GM20000 (cell line): Measurements from ENCODE around the gene CCDC167.
"Not testable (repeated sequence)": the region's sequence is repeated elsewhere in the genome, so short reads cannot be mapped to it uniquely, and the experiment has no call there.

ENCODE experiments used
- DNase-seq: peaks from one replicate; pipeline ENCODE4 v3.0.0; 2012; ENCODE audit warnings: low spot score
- TF ChIP-seq, protein P1 (sequence below): IDR thresholded peaks from 2 replicates; pipeline ENCODE4 v1.5.1; 2012; ENCODE audit warnings: mild to moderate bottlenecking, control low read depth; ENCODE audit errors: extremely low read depth, missing control alignments

Gene CCDC167

DNA sequence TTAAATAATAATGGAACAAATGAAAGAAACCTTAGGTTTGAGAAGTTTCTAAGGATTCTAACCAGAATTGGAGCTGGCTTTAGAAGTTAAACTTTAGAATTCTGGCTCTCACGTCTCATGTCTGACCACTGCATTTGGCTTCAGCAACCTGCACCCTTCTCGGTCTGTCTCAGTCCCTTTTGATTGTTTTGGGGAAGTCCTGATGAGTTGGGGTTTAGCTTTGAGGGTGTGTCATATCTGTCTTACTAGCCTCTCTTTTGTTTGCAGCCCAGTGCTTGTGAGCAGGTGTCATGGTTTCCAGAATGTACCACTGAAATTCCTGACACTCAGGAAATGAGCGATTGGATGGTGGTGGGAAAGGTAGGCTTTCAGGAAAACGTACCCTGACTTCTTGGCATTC is 49.7 kb downstream of the CCDC167 start:
- TF ChIP-seq, protein P1, sequence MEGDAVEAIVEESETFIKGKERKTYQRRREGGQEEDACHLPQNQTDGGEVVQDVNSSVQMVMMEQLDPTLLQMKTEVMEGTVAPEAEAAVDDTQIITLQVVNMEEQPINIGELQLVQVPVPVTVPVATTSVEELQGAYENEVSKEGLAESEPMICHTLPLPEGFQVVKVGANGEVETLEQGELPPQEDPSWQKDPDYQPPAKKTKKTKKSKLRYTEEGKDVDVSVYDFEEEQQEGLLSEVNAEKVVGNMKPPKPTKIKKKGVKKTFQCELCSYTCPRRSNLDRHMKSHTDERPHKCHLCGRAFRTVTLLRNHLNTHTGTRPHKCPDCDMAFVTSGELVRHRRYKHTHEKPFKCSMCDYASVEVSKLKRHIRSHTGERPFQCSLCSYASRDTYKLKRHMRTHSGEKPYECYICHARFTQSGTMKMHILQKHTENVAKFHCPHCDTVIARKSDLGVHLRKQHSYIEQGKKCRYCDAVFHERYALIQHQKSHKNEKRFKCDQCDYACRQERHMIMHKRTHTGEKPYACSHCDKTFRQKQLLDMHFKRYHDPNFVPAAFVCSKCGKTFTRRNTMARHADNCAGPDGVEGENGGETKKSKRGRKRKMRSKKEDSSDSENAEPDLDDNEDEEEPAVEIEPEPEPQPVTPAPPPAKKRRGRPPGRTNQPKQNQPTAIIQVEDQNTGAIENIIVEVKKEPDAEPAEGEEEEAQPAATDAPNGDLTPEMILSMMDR: no peak

DNA sequence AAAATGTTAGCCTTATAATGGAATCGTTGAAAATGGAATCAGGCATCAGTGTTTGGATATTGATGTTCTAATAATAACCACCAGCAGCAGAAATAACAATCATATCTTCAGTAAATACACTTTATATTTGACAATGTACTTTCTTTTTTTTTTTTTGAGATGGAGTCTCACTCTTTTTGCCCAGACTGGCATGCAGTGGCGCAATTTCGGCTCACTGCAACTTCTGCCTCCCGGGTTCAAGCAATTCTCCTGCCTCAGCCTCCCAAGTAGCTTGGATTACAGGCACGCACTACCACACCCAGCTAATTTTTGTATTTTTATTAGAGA is 56.5 kb downstream of the CCDC167 start:
- not testable (repeated sequence) for DNase-seq

More for the DNA sequence above, 49.7 kb downstream of the CCDC167 start:
- no peak for DNase-seq

DNA sequence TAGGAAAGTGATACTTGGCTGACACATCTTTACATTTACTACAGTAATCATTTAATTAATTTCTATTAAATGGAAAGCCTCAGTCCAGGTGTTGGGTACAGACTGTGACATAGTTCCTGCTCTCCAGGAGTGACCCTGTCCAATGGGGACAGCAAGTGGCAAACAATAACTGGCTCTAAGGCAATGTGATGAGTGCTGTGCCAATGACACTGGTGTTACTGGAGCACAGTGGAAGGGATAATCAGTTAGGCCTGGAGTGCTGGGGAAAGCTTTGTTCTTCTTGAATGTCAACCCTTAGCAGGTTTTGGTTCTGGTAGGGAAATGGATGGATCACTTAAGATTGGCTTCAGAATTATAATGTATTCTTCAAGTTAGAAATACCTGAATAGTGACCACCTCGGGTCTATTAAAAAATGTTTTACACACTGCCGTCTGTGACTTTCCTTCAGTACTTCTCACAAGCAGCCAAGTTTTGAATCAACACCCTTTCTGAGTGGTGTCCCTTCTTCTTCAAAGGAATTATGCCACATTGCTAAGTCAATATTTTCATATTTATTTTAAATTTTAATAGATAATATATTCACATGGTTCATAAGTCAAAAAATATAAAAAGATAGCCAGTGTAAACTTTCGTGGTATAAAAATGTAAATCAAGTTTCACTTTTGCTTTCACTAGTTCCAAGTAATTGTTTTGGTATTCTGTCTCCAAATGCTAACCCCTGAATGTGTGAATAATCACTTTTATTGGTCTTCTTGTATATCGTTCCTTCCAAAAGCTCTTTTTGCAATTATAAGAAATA is 57.1 kb downstream of the CCDC167 start:
- TF ChIP-seq, protein P1: no peak
- DNase-seq: no peak

GRCh38 chr6:37441651-37442050 is 58.0 kb downstream of the CCDC167 start:
- TF ChIP-seq, protein P1: no peak
- no peak for DNase-seq

DNA sequence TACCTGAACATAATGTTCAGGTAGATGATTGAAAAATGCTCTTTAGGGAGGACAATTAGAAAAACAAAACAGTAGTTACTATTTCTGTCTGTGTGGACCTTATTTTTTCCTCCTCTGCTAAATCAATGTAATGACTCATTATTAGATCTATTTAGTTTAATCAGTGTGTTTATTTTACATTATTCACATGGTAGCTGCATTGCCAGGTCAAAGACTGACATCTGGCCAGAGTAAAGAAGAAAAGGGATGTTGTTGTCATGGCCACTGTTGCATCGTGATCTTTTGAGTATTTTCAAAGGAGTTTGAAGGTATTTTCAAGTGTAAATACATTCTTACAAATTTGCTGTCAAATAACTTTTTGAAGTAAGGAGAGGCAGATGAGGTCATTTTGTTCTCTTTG is 60.8 kb downstream of the CCDC167 start:
- TF ChIP-seq, protein P1: no peak
- DNase-seq: no peak

- DNase-seq: no peak
- TF ChIP-seq, protein P1: no peak
Observed at GRCh38 chr6:37435816-37436215, 63.9 kb downstream of the CCDC167 start.

DNA sequence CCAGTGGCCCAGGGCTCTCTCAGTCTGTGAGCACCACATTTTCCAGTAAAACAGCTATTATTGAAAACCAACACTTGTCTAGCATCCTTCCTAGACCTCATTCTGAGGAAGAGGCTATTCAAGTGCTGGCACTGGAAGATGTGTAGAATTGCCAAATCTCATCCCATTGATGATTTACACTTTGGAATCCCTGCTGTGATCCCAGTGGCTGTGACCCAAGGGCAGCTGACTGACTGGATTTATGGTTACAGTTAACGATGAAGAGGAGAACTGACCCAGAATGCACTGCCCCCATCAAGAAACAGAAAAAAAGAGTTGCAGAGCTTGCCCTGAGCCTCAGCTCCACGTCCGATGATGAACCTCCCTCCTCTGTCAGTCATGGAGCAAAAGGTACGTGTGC is 64.3 kb downstream of the CCDC167 start:
- TF ChIP-seq, protein P1: no peak
- DNase-seq: no peak

- TF ChIP-seq, protein P1: no peak
- peak; percentile 75 for DNase-seq
Observed at GRCh38 chr6:37433657-37434271, 65.9 kb downstream of the CCDC167 start.
